ENCODE results near the gene FAM193B.
"Not testable (repeated sequence)": the region's sequence is repeated elsewhere in the genome, so short reads cannot be mapped to it uniquely, and the experiment has no call there.

Gene FAM193B

DNA sequence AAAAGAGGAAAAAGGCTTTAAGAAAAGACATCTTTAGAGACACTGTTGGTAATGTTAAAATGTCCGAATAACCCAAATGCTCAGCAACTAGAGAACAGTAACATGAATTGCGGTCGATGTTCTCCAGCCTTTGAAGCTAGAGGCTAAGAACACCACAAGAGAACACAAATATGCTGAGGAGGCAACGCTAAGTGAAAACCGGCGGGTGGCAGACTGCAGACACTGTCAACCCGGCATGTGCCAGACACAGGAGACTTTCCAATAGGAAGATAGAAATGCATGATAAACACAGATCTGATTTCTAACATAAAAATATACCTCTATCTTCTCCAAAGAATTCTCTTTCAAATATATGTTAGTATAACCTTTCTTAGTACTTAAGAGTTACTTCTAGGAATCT is 19.2 kb downstream of the FAM193B start:
- DNase-seq = no peak

DNA sequence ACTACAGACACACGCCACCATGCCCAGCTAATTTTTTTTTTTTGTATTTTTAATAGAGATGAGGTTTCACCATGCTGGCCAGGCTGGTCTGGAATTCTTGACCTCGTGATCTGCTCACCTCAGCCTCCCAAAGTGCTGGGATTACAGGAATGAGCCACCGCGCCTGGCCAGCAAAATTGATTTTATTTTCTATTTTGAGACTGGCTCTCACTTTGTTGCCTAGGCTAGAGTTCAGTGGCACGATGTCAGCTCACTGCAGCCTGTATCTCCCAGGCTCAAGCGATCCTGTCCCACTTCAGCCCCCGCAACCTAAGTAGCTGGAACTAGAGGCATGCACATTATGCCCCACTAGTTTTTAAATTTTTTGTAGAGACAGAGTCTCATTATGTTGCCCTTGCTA is 19.9 kb downstream of the FAM193B start:
- not testable (repeated sequence) for DNase-seq

- no peak for DNase-seq
These were observed 23.0 kb downstream of the FAM193B start for GRCh38 chr5:177531209-177531940.

GRCh38 chr5:177530638-177531037 is 23.7 kb downstream of the FAM193B start:
- no peak for DNase-seq

DNA sequence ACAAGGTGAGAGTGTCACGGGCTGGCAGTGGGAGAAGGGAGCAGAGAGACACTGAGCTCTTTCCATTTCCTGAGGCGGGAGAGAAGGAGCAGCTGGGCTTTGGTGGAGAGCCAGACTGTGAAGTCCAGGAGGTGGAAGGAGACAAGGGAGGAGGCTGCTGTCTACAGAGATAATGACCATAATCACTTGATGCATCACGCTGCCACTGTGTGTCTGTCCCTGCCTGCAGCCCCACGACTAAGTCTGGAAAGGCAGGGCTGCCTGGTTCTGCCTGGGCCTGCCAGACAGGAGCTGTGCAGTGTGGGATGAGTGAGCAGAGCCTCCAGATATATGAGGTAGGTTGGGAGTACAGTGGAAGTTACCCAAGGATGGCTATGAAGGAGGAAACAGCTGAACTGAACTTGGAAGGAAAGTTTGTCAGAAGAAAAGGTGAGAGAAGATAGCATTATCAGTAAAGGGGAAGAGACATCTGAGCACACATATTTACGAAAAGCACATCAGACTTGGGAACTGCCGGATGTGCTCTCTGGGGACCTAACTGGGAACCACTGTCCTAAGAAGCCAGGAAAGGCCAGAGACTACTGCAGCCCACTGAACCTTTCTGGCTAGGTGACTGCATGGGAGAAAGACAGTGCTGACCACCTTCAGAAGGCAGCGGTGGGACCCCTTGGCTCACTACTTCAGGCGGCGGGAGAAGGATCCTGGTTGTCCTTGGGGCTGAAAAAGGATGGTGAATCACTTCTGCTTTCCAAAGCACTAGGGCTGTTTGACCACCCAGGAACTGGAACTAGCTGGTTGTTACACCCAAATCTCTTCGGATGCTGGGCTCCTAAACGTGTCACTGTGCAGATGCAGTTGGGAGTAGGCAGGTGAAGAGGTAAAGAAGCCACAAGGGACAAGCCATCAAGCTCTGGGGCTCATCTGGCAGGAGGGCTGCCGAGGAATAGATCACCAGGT is 24.8 kb downstream of the FAM193B start:
- DNase-seq = no peak

DNA sequence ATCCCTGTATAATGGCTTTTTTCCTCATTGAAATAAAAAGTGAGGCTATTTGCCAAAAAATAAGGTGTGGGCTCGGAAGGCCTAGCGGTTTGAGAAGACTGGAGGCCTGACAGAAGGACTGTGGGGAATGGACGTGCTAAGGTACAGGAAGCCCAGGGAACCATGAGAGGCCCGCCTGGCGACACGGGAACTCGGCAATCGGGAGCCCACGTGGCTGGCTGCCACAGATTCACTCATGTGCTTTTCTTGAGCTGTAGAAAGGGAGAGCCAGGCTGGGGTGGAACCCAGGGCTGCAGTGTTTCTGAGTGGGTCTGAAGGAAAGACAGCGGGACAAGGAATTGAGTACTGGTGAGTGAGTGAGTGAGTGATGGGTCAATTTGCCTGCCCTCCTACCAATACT is 25.7 kb downstream of the FAM193B start:
- DNase-seq = no peak

DNA sequence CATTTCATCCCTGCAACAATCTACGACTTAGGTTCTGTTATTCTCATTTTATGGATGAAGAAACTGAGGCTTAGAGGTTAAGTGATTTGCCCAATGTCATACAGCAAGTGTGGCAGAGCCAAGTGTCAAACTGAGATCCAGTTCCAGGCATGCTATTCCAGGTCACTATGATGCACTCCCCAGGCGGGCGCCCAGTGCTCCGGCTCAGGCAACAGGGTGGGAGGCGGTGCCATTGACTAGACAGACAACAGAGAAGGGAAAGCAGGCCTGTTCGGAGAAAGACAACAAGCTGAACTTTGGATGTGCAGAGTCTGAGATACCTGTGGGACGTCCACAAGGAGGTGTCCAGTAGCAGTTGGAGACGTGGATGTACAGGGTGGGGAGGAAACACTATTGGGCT is 26.8 kb downstream of the FAM193B start:
- DNase-seq = no peak

DNA sequence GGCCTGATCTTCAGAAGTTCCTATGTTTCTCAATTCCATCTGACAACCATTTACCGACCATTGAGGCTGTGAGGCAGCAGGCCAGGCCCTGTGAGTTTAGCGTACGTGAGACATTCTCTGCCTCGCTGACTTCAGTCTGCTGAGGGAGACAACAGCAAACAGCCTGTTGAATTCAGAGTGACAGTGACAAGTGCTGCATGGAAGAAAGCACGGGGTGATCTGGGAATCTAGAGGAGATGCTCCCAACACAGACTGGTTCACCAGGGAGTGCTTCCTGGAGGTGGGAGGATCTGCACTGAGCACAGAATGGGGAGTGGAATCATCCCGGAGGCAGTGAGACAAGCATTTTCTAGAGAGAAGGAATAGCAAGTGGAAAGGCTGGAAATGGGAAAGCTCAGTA is 27.6 kb downstream of the FAM193B start:
- no peak for DNase-seq

DNA sequence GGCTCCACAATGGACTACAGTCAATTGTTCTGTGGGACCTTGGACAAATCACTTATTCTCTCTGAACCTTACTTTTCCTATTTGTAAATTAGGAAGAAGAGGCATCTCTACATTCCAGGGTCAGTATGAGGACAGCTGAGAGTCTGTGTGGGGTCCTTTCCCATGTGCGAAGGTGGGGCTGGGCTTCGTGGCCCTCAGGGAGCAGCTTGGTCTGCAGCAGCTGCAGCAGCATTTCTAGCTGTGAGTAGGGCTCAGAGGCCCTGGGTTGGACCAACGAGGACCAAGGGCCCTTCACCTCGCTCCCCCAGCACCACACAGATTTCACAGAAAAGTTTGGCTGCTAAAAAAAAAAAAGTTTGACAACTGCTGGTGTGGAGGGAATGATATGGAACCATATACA is 28.2 kb downstream of the FAM193B start:
- DNase-seq = no peak

- DNase-seq = no peak
These were observed 29.3 kb downstream of the FAM193B start for GRCh38 chr5:177524941-177525655.

DNA sequence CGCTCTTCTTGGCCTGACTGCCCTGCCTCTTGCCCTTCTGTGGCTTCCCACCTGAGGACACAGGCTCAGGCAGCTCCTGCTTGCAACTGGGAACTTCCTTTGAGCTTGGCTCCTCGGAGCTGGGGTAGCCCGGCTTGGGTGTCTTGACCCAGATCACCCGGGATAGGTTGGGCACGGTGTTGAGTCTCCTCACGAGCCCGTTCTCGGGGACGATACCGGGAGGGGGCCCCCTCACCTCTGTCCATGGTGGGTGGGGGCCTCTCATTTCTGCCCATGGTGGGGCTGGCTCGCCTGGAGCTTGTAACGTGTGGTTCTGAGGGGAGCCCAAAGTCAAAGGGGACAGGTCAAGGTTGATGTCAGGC is 29.8 kb downstream of the FAM193B start:
- DNase-seq = no peak

- DNase-seq = no peak
These were observed 30.4 kb downstream of the FAM193B start for GRCh38 chr5:177523711-177524538.

DNA sequence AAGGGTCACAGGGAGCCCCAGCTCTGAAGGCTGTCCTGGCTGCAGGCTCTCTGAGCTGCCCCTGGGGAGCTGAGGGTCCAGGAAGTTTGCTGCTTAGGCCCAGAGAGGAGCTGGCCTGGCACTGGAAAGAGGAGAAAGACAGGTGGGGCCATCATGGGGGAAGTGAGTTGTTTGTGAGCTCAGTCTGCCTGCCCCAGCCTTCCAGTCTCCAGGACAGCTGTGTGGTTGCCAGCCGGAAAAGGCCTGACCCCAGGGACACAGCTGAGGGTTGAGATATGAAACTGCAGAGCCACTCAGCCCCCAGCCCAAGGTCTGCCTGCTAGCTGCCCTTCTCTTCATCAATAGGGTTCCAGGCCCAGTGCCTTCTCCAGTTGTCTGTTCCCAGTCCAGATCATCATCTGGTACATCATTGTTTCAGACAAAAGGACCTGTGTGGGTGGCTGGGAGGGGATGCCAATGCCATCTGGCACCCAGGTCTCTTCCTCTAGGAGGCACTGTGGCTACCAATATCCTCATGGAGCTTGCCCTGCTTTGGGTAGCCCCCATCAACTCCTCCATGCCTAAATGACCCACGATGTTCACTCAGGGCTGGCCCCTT is 33.3 kb downstream of the FAM193B start:
- no peak for DNase-seq

DNA sequence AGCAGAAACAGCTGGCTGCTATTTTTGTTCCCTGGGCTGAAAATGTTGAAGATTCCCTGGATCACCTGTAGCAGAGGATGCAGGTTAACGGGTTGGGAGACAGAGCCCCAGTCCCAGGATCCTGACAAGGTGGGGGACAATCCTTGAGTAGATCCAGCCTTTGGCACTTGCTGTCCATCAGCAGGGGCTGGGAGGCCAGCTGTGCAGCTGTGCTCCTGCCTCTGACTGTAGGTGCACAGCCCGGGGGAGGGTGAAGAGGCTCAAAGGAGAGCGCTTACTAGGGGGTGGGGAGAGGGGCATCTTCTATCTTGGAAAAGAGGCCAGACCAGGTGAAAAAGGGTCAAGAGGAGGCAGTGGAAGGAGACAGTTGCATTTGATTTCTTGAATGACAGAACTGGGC is 34.1 kb downstream of the FAM193B start:
- DNase-seq = no peak

DNA sequence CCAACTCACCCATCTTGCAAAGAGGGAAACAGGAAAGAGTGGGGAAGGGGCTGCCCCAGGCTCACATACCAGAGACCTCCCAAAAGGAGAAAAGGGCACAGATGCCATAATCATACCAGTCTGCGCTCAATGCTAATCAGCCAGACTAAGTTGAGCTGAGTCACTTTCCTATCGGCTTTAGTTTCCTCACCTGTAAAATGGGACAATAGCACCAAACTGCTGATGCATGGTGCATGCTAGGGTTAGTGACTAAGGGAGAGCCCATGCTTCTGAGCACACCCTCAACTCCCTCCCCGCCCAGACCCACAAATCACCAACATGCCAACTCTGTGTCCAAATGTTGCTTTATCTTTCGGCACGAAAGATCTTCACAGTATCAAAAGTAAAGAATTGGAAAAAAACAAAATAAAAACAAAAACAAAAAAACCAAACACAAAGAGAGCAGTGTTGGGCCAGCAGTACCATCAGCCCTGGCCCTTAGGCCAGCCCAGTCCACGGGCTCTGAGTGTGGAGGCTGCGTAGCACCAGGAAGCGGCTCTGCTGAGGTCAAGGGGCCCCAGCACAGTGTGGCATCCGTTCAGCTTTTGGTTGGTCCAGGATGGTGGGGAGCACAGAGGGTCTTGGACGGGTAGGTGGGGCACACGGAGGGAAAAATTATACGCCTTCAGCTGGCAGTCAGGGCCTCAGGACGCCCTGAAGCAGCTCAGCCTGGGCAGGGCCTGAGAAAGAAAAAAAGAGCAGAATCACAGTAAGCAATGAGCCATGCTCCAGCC is 34.7 kb downstream of the FAM193B start:
- no peak for DNase-seq

GRCh38 chr5:177516601-177517568 is 37.5 kb downstream of the FAM193B start, which contains the start of gene DDX41:
TSS of gene DDX41 (minus strand) at chr5:177516961. CDS start at chr5:177516945, 16 bp downstream.
- DNase-seq = peak; percentile 81 to 93 (median 91)

GRCh38 chr5:177515580-177515979 is 38.8 kb downstream of the FAM193B start:
- no peak for DNase-seq

GRCh38 chr5:177514541-177514940 is 39.8 kb downstream of the FAM193B start:
- DNase-seq = no peak

GRCh38 chr5:177513500-177513899 is 40.9 kb downstream of the FAM193B start:
- DNase-seq = no peak

Measured in activated naive CD4-positive, alpha-beta T cell (primary cell).